Heart left ventricle (tissue), 16 donors: ENCODE data around the gene BRD1. TPM values are rescaled to one million over a fixed set of nuclear protein-coding genes. Genes with fewer than 3 reads are reported as not detected.

ENCODE experiments used
- ATAC-seq, 4 donors: fragments of 200-7000 bp; cut with Tn5 transposase; one replicate each; pipeline ENCODE4 v1.9.1; 2020 to 2022; ENCODE audit warnings: moderate library complexity in 4 of 4, mild to moderate bottlenecking in 3 of 4, moderate number of reproducible peaks in 1 of 4
- DNase-seq, 5 donors: peaks; one replicate each; pipeline ENCODE4 v3.0.0-alpha.2; 2020
- H3K27ac ChIP-seq, 12 donors: fragments of 200-600 bp; sonication (generic) in 4 of 12; one replicate each; pipeline versions ENCODE4 v1.5.0 to v1.8.0; 2016 to 2022; ENCODE audit warnings: mild to moderate bottlenecking in 2 of 12
- H3K27me3 ChIP-seq, 9 donors: fragments of 200-600 bp; sonication (generic) in 2 of 9; one replicate each; pipeline versions ENCODE4 v1.5.1 to v1.8.0; 2016 to 2022; ENCODE audit warnings: mild to moderate bottlenecking in 3 of 9
- H3K36me3 ChIP-seq, 9 donors: fragments of 200-600 bp; sonication (generic) in 2 of 9; one replicate each; pipeline versions ENCODE4 v1.5.0 to v1.8.0; 2018 to 2022; ENCODE audit warnings: mild to moderate bottlenecking in 2 of 9
- H3K4me1 ChIP-seq, 12 donors: fragments of 200-600 bp; sonication (generic) in 4 of 12; one replicate each; pipeline versions ENCODE4 v1.5.0 to v1.8.0; 2016 to 2022; ENCODE audit warnings: mild to moderate bottlenecking in 3 of 12
- H3K4me3 ChIP-seq, 12 donors: fragments of 200-600 bp; sonication (generic) in 4 of 12; one replicate each; pipeline versions ENCODE4 v1.5.0 to v1.8.0; 2017 to 2022; ENCODE audit warnings: mild to moderate bottlenecking in 9 of 12, moderate library complexity in 4 of 12
- H3K9me3 ChIP-seq, 12 donors: fragments of 200-600 bp; sonication (generic) in 4 of 12; one replicate each; pipeline versions ENCODE4 v1.5.0 to v1.8.0; 2016 to 2022; ENCODE audit warnings: mild to moderate bottlenecking in 1 of 12
- CTCF ChIP-seq, 12 donors: fragments of 200-600 bp; sonication (generic) in 4 of 12; IDR thresholded peaks; one replicate each; pipeline versions ENCODE4 v1.5.0 to v1.8.0; 2018 to 2022; ENCODE audit warnings: antibody characterized with exemption in 12 of 12, mild to moderate bottlenecking in 5 of 12
- POLR2A ChIP-seq, 2 donors: fragments of 450-650 bp; IDR thresholded peaks; one replicate each; pipeline ENCODE4 v1.6.1; 2017; ENCODE audit warnings: antibody characterized with exemption in 2 of 2, mild to moderate bottlenecking in 2 of 2, moderate library complexity in 2 of 2
- WGBS, 4 donors: extraction: QIAGEN DNeasy Blood & Tissue Kit in 2 of 4; methylation state at CpG; one replicate each; pipeline versions ENCODE4 v1.1.5 to v1.1.7; 2013 to 2018; 5-methylcytosine and 5-hydroxymethylcytosine counted together
- intact Hi-C, 10 donors: fragments of 100-400 bp; cut with DNase I; formaldehyde crosslinking; loops; one replicate each; pipeline versions ENCODE4 v1.11.1 to v1.14.2; 2022
- polyA plus RNA-seq, 2 donors: library from polyadenylated mRNA; stranded (reverse); fragments of 200-250 nt; gene quantifications; one replicate each; pipeline ENCODE4 v1.2.3, GENCODE V29; 2013
- total RNA-seq, 9 donors: library from RNA; depleted of rRNA in 2 of 9; stranded (reverse); fragments of >200 nt in 2 of 9; fragmentation: NEBNext Ultra II Directional in 3 of 9; extraction: Animal tissue kit (Norgen Biotek cat#: 25700) in 3 of 9; gene quantifications; one replicate each; pipeline versions ENCODE4 v1.1.0 to v1.2.4, GENCODE V29; 2016 to 2023
- donor health status: ischemic (EF 13 %, LVEDD 7.1; RV severe dilation, severe dysfunction).
- donor health status: healthy with polysubstance abuse.
- donor health status: DM: no; HTN: yes; CAD: no.
- donor health status: DM: no; HTN: no; CAD: no.
- donor health status: ischemic (EF 25% LVEDD 6.9; RV normal size, moderate dysfunction).
- donor health status: ischemic (EF 25% LVEDD 5.7; RV mildly dilated, moderate dysfunction).
- donor health status: healthy.
- donor health status: DM: yes; HTN: yes; CAD: no.
- donor health status: ischemic (EF 35%, LVEDD 5.7; RV mildly dilated, moderate dysfunction).
- donor health status: nonischemic (EF 11% LVEDD 7.7; RV severe dilation, severe dysfunction).
- donor health status: DM: yes; HTN: yes; CAD: no.
- donor health status: PGD.
- donor health status: ischemic (EF 29% LVEDD 5.4; RV normal size, mild dysfunction).
- donor health status: nonischemic (EF 23%, LVEDD 6.1; RV moderate dilation, normal function).

Gene BRD1
- total and polyA plus RNA-seq, 11 donors: 12.0 to 27.0 (median 17.2) TPM

- H3K27ac ChIP-seq: no peak overlapping the region
- peaks cover 0 to 9% (median 0%) of the 10 kb centered on the region in 12 donors for H3K4me1 ChIP-seq
- H3K27me3 ChIP-seq: no peaks in the 10 kb centered on the region
- TF ChIP-seq CTCF (IDR thresholded peaks at IDR 0.05) (no peak), POLR2A (IDR thresholded peaks at IDR 0.05) (no peak)
- ATAC-seq: no peak
- intact Hi-C loops: loop anchor here in 4 of 10 donors (10.0 kb wide), 3 partner anchors 142 to 262 kb away; partner anchors contain the start of genes ALG12 (in 1 of the 4) and CRELD2 (in 1 of the 4)
- H3K9me3 ChIP-seq: peaks cover 0 to 2% (median 0%) of the 10 kb centered on the region in 12 donors
- H3K4me3 ChIP-seq: no peak overlapping the region
- DNase-seq: peak in 2 of 5 donors; percentile 10 to 46
- 54 to 71% (median 66%) methylated on average over 12 to 16 of the region's 16 CpGs for WGBS, 4 donors
- H3K36me3 ChIP-seq: peaks cover 7 to 57% (median 52%) of the 10 kb centered on the region in 9 donors
These were observed 55.0 kb downstream of the BRD1 start for GRCh38 chr22:49772692-49773091.

GRCh38 chr22:49771266-49772065, 56.2 kb downstream of the BRD1 start:
- no peak for TF ChIP-seq CTCF (IDR thresholded peaks at IDR 0.05)
- no peak for TF ChIP-seq POLR2A (IDR thresholded peaks at IDR 0.05)
- Histone ChIP-seq H3K36me3 (peaks cover 7 to 45% (median 40%) of the 10 kb centered on the region in 9 donors), H3K27me3 (no peaks in the 10 kb centered on the region), H3K9me3 (peaks cover 0 to 15% (median 9%) of the 10 kb centered on the region in 12 donors), H3K4me3 (no peak overlapping the region), H3K4me1 (peaks cover 0 to 9% (median 0%) of the 10 kb centered on the region in 12 donors), H3K27ac (no peak overlapping the region)
- ATAC-seq (peak in 1 of 4 donors; percentile 5), DNase-seq (peak in 2 of 5 donors; percentile 22 to 62)
- intact Hi-C loops: loop anchor here in 4 of 10 donors (10.0 kb wide), 3 partner anchors 143 to 263 kb away; partner anchors contain the start of genes ALG12 (in 1 of the 4) and CRELD2 (in 1 of the 4)
- 57 to 77% (median 65%) methylated on average over 57 to 64 of the region's 64 CpGs for WGBS, 4 donors

- no peak overlapping the region for H3K4me3 ChIP-seq
- no peak for TF ChIP-seq CTCF (IDR thresholded peaks at IDR 0.05)
- no peak for TF ChIP-seq POLR2A (IDR thresholded peaks at IDR 0.05)
- ATAC-seq (no peak), DNase-seq (peak in 1 of 5 donors; percentile 58)
- WGBS, 4 donors: 76 to 83% (median 78%) methylated on average over 18 to 29 of the region's 29 CpGs
- peaks cover 0 to 22% (median 15%) of the 10 kb centered on the region in 12 donors for H3K9me3 ChIP-seq
- H3K27me3 ChIP-seq: no peaks in the 10 kb centered on the region
- H3K4me1 ChIP-seq: peaks cover 0 to 9% (median 0%) of the 10 kb centered on the region in 12 donors
- no peak overlapping the region for H3K27ac ChIP-seq
- intact Hi-C loops: loop anchor here in 4 of 10 donors (10.0 kb wide), 3 partner anchors 144 to 264 kb away; partner anchors contain the start of genes ALG12 (in 1 of the 4) and CRELD2 (in 1 of the 4)
- H3K36me3 ChIP-seq: peaks cover 7 to 38% (median 33%) of the 10 kb centered on the region in 9 donors
These were observed 57.0 kb downstream of the BRD1 start for GRCh38 chr22:49770547-49771265.
